A549 (cell line): ENCODE data around the gene PSMD1.

Experiments
- RNF2 ChIP-seq: fragments of 200-600 bp; sonication (generic); IDR thresholded peaks from 2 replicates; pipeline ENCODE4 v1.6.1; 2016; ENCODE audit warnings: low read depth, mild to moderate bottlenecking, antibody characterized with exemption, moderate library complexity, borderline replicate concordance
- SREBF2 ChIP-seq: fragments of 450-650 bp; IDR thresholded peaks from 2 replicates; pipeline ENCODE4 v1.6.1; 2014; ENCODE audit warnings: mild to moderate bottlenecking, moderate library complexity
- TF ChIP-seq, protein P1 (sequence below): IDR thresholded peaks from 2 replicates; pipeline ENCODE4 v1.6.1; 2012
- TF ChIP-seq, protein P2 (sequence below): fragments of >200 bp; sonication (Bioruptor Twin); formaldehyde crosslinking; IDR thresholded peaks from 3 replicates; pipeline ENCODE4 v1.5.1; 2016

DNA sequence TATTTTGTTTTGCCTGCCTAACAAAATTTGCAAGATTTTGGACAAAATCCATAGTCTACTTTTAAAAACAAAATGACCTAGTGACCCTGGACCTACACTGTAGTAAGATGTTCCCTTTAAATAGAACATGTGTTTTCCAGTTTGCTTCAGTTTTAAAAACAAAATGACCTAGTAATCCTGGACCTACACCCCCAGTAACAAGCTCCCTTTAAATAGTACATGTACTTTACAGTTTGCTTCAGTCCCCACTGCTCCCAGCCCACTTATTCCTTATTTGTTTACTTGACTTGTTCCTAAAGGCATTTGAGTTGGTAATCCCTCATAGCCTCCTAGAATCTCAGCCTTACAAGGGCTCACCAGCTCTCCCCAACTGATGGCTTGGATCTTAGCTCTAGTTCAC is 102.6 kb downstream of the PSMD1 start:
- TF ChIP-seq, protein P1, sequence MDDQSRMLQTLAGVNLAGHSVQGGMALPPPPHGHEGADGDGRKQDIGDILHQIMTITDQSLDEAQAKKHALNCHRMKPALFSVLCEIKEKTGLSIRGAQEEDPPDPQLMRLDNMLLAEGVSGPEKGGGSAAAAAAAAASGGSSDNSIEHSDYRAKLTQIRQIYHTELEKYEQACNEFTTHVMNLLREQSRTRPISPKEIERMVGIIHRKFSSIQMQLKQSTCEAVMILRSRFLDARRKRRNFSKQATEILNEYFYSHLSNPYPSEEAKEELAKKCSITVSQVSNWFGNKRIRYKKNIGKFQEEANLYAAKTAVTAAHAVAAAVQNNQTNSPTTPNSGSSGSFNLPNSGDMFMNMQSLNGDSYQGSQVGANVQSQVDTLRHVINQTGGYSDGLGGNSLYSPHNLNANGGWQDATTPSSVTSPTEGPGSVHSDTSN: no peak
- TF ChIP-seq, protein P2, sequence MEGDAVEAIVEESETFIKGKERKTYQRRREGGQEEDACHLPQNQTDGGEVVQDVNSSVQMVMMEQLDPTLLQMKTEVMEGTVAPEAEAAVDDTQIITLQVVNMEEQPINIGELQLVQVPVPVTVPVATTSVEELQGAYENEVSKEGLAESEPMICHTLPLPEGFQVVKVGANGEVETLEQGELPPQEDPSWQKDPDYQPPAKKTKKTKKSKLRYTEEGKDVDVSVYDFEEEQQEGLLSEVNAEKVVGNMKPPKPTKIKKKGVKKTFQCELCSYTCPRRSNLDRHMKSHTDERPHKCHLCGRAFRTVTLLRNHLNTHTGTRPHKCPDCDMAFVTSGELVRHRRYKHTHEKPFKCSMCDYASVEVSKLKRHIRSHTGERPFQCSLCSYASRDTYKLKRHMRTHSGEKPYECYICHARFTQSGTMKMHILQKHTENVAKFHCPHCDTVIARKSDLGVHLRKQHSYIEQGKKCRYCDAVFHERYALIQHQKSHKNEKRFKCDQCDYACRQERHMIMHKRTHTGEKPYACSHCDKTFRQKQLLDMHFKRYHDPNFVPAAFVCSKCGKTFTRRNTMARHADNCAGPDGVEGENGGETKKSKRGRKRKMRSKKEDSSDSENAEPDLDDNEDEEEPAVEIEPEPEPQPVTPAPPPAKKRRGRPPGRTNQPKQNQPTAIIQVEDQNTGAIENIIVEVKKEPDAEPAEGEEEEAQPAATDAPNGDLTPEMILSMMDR: no peak
- TF ChIP-seq RNF2: no peak
- TF ChIP-seq SREBF2: no peak
